Thymus (tissue), 11 donors: ENCODE measurements around the gene MGMT. TPM values are rescaled to one million over a fixed set of nuclear protein-coding genes. Genes with fewer than 3 reads are reported as not detected.

Source experiments
- DNase-seq, 9 donors: peaks; one replicate each; pipeline ENCODE4 v3.0.0-alpha.2; 2013; ENCODE audit warnings: low spot score in 9 of 9, low read depth in 6 of 9, missing footprints in 1 of 9
- H3K27ac ChIP-seq, 2 donors: one replicate each; pipeline ENCODE4 v1.5.1; 2013; ENCODE audit warnings: control low read depth in 1 of 2, low read depth in 1 of 2, low read length in 1 of 2, mild to moderate bottlenecking in 1 of 2, moderate library complexity in 1 of 2
- H3K27me3 ChIP-seq, 2 donors: one replicate each; pipeline ENCODE4 v1.5.1; 2013; ENCODE audit warnings: low read length in 1 of 2; ENCODE audit not compliant: control insufficient read depth in 2 of 2, insufficient read depth in 1 of 2
- H3K36me3 ChIP-seq, 2 donors: one replicate each; pipeline ENCODE4 v1.5.1; 2013; ENCODE audit warnings: low read length in 1 of 2, mild to moderate bottlenecking in 1 of 2, moderate library complexity in 1 of 2; ENCODE audit not compliant: control insufficient read depth in 2 of 2, insufficient read depth in 2 of 2
- H3K4me1 ChIP-seq, 2 donors: one replicate each; pipeline ENCODE4 v1.5.1; 2013; ENCODE audit warnings: low read length in 2 of 2; ENCODE audit not compliant: control insufficient read depth in 2 of 2, insufficient read depth in 2 of 2
- H3K4me3 ChIP-seq, 2 donors: one replicate each; pipeline ENCODE4 v1.5.1; 2013; ENCODE audit warnings: low read length in 2 of 2, control low read depth in 1 of 2, mild to moderate bottlenecking in 1 of 2
- H3K9me3 ChIP-seq, 2 donors: one replicate each; pipeline ENCODE4 v1.5.1; 2013; ENCODE audit warnings: low read length in 1 of 2, mild to moderate bottlenecking in 1 of 2; ENCODE audit not compliant: control insufficient read depth in 2 of 2, insufficient read depth in 1 of 2
- WGBS: extraction: QIAGEN DNeasy Blood & Tissue Kit; methylation state at CpG from one replicate; pipeline ENCODE4 v1.1.7; 2013; 5-methylcytosine and 5-hydroxymethylcytosine counted together
- polyA plus RNA-seq: library from polyadenylated mRNA; stranded (reverse); fragments of 200-250 nt; gene quantifications from one replicate; pipeline ENCODE4 v1.2.3, GENCODE V29; 2013
- total RNA-seq: library from RNA; stranded (reverse); fragments of 120-200 nt; gene quantifications from one replicate; pipeline ENCODE4 v1.2.4, GENCODE V29; 2013
- donor health status: healthy.

Gene MGMT
- total and polyA plus RNA-seq, 2 donors = 20.9 to 42.4 TPM

- H3K9me3 ChIP-seq = no peaks in the 10 kb centered on the region
- no peak overlapping the region for H3K27ac ChIP-seq
- WGBS = 98% methylated on average over 3 of the region's 3 CpGs
- H3K4me1 ChIP-seq = no peaks in the 10 kb centered on the region
- no peak overlapping the region for H3K4me3 ChIP-seq
- H3K36me3 ChIP-seq = no peaks in the 10 kb centered on the region
- H3K27me3 ChIP-seq = no peaks in the 10 kb centered on the region
- DNase-seq = no peak
These were observed 216.9 kb downstream of the MGMT start for GRCh38 chr10:129683920-129684319.

GRCh38 chr10:129685271-129685670 is 218.2 kb downstream of the MGMT start:
- no peaks in the 10 kb centered on the region for H3K9me3 ChIP-seq
- DNase-seq = no peak
- H3K27me3 ChIP-seq = no peaks in the 10 kb centered on the region
- WGBS = 94% methylated on average over 8 of the region's 8 CpGs
- H3K4me1 ChIP-seq = no peaks in the 10 kb centered on the region
- no peak overlapping the region for H3K4me3 ChIP-seq
- no peak overlapping the region for H3K27ac ChIP-seq
- no peaks in the 10 kb centered on the region for H3K36me3 ChIP-seq

- Histone ChIP-seq H3K27ac (no peak overlapping the region), H3K27me3 (no peaks in the 10 kb centered on the region), H3K4me1 (no peaks in the 10 kb centered on the region), H3K36me3 (no peaks in the 10 kb centered on the region), H3K9me3 (no peaks in the 10 kb centered on the region), H3K4me3 (no peak overlapping the region)
- WGBS = 98% methylated on average over 4 of the region's 4 CpGs
- no peak for DNase-seq
These were observed 222.6 kb downstream of the MGMT start for GRCh38 chr10:129689671-129690071.

- Histone ChIP-seq H3K4me3 (no peak overlapping the region), H3K9me3 (no peaks in the 10 kb centered on the region), H3K4me1 (no peaks in the 10 kb centered on the region), H3K27me3 (no peaks in the 10 kb centered on the region), H3K36me3 (no peaks in the 10 kb centered on the region), H3K27ac (no peak overlapping the region)
- WGBS = 95% methylated on average over 8 of the region's 8 CpGs
- no peak for DNase-seq
These were observed 223.4 kb downstream of the MGMT start for GRCh38 chr10:129690248-129691070.

- H3K27me3 ChIP-seq = no peaks in the 10 kb centered on the region
- no peaks in the 10 kb centered on the region for H3K4me1 ChIP-seq
- WGBS = 97% methylated on average over 8 of the region's 8 CpGs
- H3K4me3 ChIP-seq = no peak overlapping the region
- H3K27ac ChIP-seq = no peak overlapping the region
- DNase-seq = no peak
- no peaks in the 10 kb centered on the region for H3K36me3 ChIP-seq
- no peaks in the 10 kb centered on the region for H3K9me3 ChIP-seq
These were observed 225.7 kb downstream of the MGMT start for GRCh38 chr10:129692695-129693094.

GRCh38 chr10:129693382-129693781 is 226.3 kb downstream of the MGMT start:
- Histone ChIP-seq H3K27ac (no peak overlapping the region), H3K9me3 (no peaks in the 10 kb centered on the region), H3K36me3 (no peaks in the 10 kb centered on the region), H3K27me3 (no peaks in the 10 kb centered on the region), H3K4me3 (no peak overlapping the region), H3K4me1 (no peaks in the 10 kb centered on the region)
- WGBS = 98% methylated on average over 11 of the region's 11 CpGs
- DNase-seq = no peak

- H3K36me3 ChIP-seq = no peaks in the 10 kb centered on the region
- H3K4me1 ChIP-seq = no peaks in the 10 kb centered on the region
- H3K9me3 ChIP-seq = no peaks in the 10 kb centered on the region
- no peak overlapping the region for H3K4me3 ChIP-seq
- WGBS = 96% methylated on average over 4 of the region's 4 CpGs
- no peaks in the 10 kb centered on the region for H3K27me3 ChIP-seq
- DNase-seq = no peak
- peak overlapping the region in 1 of 2 donors; percentile 7 for H3K27ac ChIP-seq
These were observed 227.1 kb downstream of the MGMT start for GRCh38 chr10:129694184-129694583.

- no peaks in the 10 kb centered on the region for H3K4me1 ChIP-seq
These were observed 227.7 kb downstream of the MGMT start for GRCh38 chr10:129694691-129695243.

GRCh38 chr10:129695671-129696070 is 228.6 kb downstream of the MGMT start:
- Histone ChIP-seq H3K27ac (no peak overlapping the region), H3K4me1 (no peaks in the 10 kb centered on the region), H3K9me3 (no peaks in the 10 kb centered on the region), H3K4me3 (no peak overlapping the region), H3K36me3 (no peaks in the 10 kb centered on the region), H3K27me3 (no peaks in the 10 kb centered on the region)
- DNase-seq = no peak
- WGBS = 93% methylated on average over 13 of the region's 13 CpGs

More at GRCh38 chr10:129694691-129695243, 227.7 kb downstream of the MGMT start:
- no peaks in the 10 kb centered on the region for H3K27me3 ChIP-seq
- H3K9me3 ChIP-seq = no peaks in the 10 kb centered on the region
- H3K36me3 ChIP-seq = no peaks in the 10 kb centered on the region
- DNase-seq = no peak
- no peak overlapping the region for H3K27ac ChIP-seq
- H3K4me3 ChIP-seq = no peak overlapping the region
- 93% methylated on average over 5 of the region's 5 CpGs for WGBS
